ENCODE results near the gene CAPN7. TPM values are rescaled to one million over a fixed set of nuclear protein-coding genes. Genes with fewer than 3 reads are reported as not detected.

CAPN7 gene
- total RNA-seq, 1 donor from 2014 or later, result 21.5 TPM

- no peak for ATAC-seq
Measured at GRCh38 chr3:15204005-15204404, 2.0 kb upstream of the CAPN7 start.

- no peak for ATAC-seq
Measured at GRCh38 chr3:15205482-15205933, 538 bp upstream of the CAPN7 start.

GRCh38 chr3:15206662-15207576 lies 873 bp downstream of the CAPN7 start:
- ATAC-seq, result peak; percentile 67

GRCh38 chr3:15207836-15208504 lies 1.9 kb downstream of the CAPN7 start:
- ATAC-seq, result no peak

- ATAC-seq, result no peak
Measured at GRCh38 chr3:15211937-15212336, 5.9 kb downstream of the CAPN7 start.

GRCh38 chr3:15214758-15215157 lies 8.7 kb downstream of the CAPN7 start:
- ATAC-seq, result no peak

- ATAC-seq, result no peak
Measured at GRCh38 chr3:15215996-15216395, 9.9 kb downstream of the CAPN7 start.

- no peak for ATAC-seq
Measured at GRCh38 chr3:15216501-15216900, 10.5 kb downstream of the CAPN7 start.

- no peak for ATAC-seq
Measured at GRCh38 chr3:15217011-15217671, 11.1 kb downstream of the CAPN7 start.

- ATAC-seq, result no peak
Measured at GRCh38 chr3:15217841-15218267, 11.8 kb downstream of the CAPN7 start.

GRCh38 chr3:15218689-15219088 lies 12.6 kb downstream of the CAPN7 start:
- no peak for ATAC-seq

- no peak for ATAC-seq
Measured at GRCh38 chr3:15220056-15220455, 14.0 kb downstream of the CAPN7 start.

GRCh38 chr3:15220661-15221060 lies 14.6 kb downstream of the CAPN7 start:
- ATAC-seq, result no peak

GRCh38 chr3:15221574-15222217 lies 15.7 kb downstream of the CAPN7 start:
- ATAC-seq, result no peak

GRCh38 chr3:15223685-15224572 lies 17.9 kb downstream of the CAPN7 start:
- no peak for ATAC-seq

- no peak for ATAC-seq
Measured at GRCh38 chr3:15228147-15228546, 22.1 kb downstream of the CAPN7 start.

- ATAC-seq, result no peak
Measured at GRCh38 chr3:15229262-15229661, 23.2 kb downstream of the CAPN7 start.

GRCh38 chr3:15241341-15241740 lies 35.3 kb downstream of the CAPN7 start:
- no peak for ATAC-seq

- ATAC-seq, result no peak
Measured at GRCh38 chr3:15243822-15244482, 37.9 kb downstream of the CAPN7 start.

- ATAC-seq, result no peak
Measured at GRCh38 chr3:15246186-15246585, 40.1 kb downstream of the CAPN7 start.

Data from esophagus mucosa (tissue), 1 donor.